Measurements from ENCODE around the gene COL8A2.

DNA sequence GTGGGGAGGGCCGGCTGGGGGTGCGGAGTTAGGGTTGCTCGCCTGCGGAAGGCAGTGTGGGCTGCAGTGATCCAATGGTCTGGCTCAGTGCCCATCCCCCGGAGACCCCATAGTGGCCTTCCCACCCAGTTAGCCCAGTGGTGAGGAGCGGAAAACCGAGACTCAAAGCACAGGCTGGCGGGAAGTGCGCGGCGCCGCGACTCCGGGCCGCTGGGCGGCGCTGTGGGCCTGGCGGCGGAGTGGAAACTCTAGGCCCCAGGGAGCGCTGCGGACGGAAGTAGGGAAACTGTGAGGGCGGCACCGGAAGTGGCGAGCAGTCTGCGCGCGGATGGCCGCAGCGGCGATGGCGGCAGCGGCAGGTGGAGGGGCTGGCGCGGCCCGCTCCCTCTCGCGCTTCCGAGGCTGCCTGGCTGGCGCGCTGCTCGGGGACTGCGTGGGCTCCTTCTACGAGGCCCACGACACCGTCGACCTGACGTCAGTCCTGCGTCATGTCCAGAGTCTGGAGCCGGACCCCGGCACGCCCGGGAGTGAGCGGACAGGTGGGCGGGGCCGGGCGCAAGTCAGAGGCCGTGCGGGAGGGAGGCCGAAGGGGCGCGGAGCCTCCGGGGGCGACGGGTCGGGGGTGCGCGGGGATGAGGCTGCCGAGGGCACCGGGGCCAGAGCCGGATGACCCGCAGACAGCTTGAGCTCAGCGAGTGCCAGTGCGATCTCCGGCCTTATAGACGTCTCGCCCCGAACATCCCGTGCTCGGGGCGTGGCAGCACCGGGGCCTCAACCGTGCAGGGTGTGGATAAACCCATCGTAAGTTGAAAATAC, 36.2 kb downstream of the COL8A2 start, which contains the start of gene ADPRS:
- no peak for TF ChIP-seq EZH2 (IDR thresholded peaks at IDR 0.05; ENCODE audit: borderline replicate concordance, insufficient read depth, low read length, poor library complexity, severe bottlenecking)
- TF ChIP-seq TAF1 (IDR thresholded peaks at IDR 0.05; ENCODE audit: low read depth): peak; percentile 62
- peak; percentile 99 for TF ChIP-seq CTCF (IDR thresholded peaks at IDR 0.05; ENCODE audit: poor library complexity, severe bottlenecking)
- TF ChIP-seq POLR2AphosphoS5 (IDR thresholded peaks at IDR 0.05): peak; percentile 98
- TF ChIP-seq RAD21 (conservative IDR thresholded peaks at IDR 0.05): peak; percentile 38
- peak; percentile 74 for TF ChIP-seq EP300 (conservative IDR thresholded peaks at IDR 0.05; ENCODE audit: poor library complexity, severe bottlenecking)

All from neural cell (in vitro differentiated cells).